NCI-H187 (cell line): ENCODE measurements around the gene SSC5D.
"Not testable (repeated sequence)": the region's sequence is repeated elsewhere in the genome, so short reads cannot be mapped to it uniquely, and the experiment has no call there.

Experiments
- DNase-seq, 2 experiments: peaks; one replicate each; lab custom pipeline; 2025; lab: John Stamatoyannopoulos, UW

SSC5D gene

GRCh38 chr19:55486971-55487923 is 989 bp upstream of the SSC5D start:
- DNase-seq, result no peak

GRCh38 chr19:55488986-55489710 is 912 bp downstream of the SSC5D start:
- DNase-seq, result no peak

GRCh38 chr19:55489711-55490477 is 1.7 kb downstream of the SSC5D start:
- DNase-seq, result no peak

GRCh38 chr19:55490478-55491432 is 2.5 kb downstream of the SSC5D start:
- DNase-seq, result no peak

- DNase-seq, result no peak
These were observed 3.5 kb downstream of the SSC5D start for GRCh38 chr19:55491546-55492360.

GRCh38 chr19:55492362-55492944 is 4.2 kb downstream of the SSC5D start:
- no peak for DNase-seq

- DNase-seq, result no peak
These were observed 4.9 kb downstream of the SSC5D start for GRCh38 chr19:55493052-55493644.

- DNase-seq, result no peak
These were observed 5.5 kb downstream of the SSC5D start for GRCh38 chr19:55493645-55494171.

- no peak for DNase-seq
These were observed 6.0 kb downstream of the SSC5D start for GRCh38 chr19:55494172-55494761.

- DNase-seq, result no peak
These were observed 7.6 kb downstream of the SSC5D start for GRCh38 chr19:55495646-55496349.

GRCh38 chr19:55496820-55497219 is 8.6 kb downstream of the SSC5D start:
- DNase-seq, result not testable (repeated sequence)

- DNase-seq, result no peak
These were observed 9.5 kb downstream of the SSC5D start for GRCh38 chr19:55497763-55498162.

GRCh38 chr19:55498246-55498840 is 10.1 kb downstream of the SSC5D start:
- no peak for DNase-seq

GRCh38 chr19:55500368-55500952 is 12.2 kb downstream of the SSC5D start:
- DNase-seq, result no peak

GRCh38 chr19:55502197-55502952 is 14.1 kb downstream of the SSC5D start:
- no peak for DNase-seq

- no peak for DNase-seq
These were observed 14.9 kb downstream of the SSC5D start for GRCh38 chr19:55503157-55503501.
